ENCODE data around the gene EGFR.

DNA sequence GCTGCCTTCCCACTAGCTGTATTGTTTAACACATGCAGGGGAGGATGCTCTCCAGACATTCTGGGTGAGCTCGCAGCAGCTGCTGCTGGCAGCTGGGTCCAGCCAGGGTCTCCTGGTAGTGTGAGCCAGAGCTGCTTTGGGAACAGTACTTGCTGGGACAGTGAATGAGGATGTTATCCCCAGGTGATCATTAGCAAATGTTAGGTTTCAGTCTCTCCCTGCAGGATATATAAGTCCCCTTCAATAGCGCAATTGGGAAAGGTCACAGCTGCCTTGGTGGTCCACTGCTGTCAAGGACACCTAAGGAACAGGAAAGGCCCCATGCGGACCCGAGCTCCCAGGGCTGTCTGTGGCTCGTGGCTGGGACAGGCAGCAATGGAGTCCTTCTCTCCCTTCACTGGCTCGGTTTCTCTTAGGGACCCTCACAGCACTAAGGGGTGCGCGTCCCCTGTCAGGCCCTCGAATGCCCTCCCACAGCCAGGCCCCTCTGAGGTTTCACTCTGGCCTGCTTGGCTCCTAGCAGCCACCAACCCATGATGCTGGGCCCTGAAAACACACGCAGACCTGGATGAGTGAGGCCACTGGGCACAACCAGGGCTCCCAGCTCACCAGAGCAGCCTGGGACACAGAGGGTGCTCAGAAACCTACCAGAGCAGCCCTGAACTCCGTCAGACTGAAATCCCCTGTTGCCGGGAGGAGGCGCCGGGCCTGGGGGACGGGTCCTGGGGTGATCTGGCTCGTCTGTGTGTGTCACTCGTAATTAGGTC is 173.3 kb downstream of the EGFR start:
- no peak for TF ChIP-seq CTCF (IDR thresholded peaks at IDR 0.05; ENCODE audit: low read length)
- TF ChIP-seq EZH2 (IDR thresholded peaks at IDR 0.05; ENCODE audit: borderline replicate concordance, low read length) = no peak

Data from OCI-LY1 (cell line).